Endodermal cell (in vitro differentiated cells): Measurements from ENCODE around the gene RCN2. TPM values are rescaled to one million over a fixed set of nuclear protein-coding genes. Genes with fewer than 3 reads are reported as not detected.
A peak's percentile ranks its signal among the peaks of the same experiment; 100 is the strongest.
"Not testable (repeated sequence)": the region's sequence is repeated elsewhere in the genome, so short reads cannot be mapped to it uniquely, and the experiment has no call there.

Experiments used
- DNase-seq: peaks from one replicate; pipeline ENCODE4 v3.0.0-alpha.2; 2017
- H3K27ac ChIP-seq: 2 replicates; pipeline ENCODE4 v1.5.1; 2013; ENCODE audit warnings: mild to moderate bottlenecking, low read depth, low read length, moderate library complexity
- H3K27me3 ChIP-seq: 2 replicates; pipeline ENCODE4 v1.6.1; 2013; ENCODE audit warnings: mild to moderate bottlenecking, low read length, moderate library complexity; ENCODE audit not compliant: insufficient read depth, control insufficient read depth, poor library complexity, severe bottlenecking
- H3K36me3 ChIP-seq: 2 replicates; pipeline ENCODE4 v1.7.0; 2013; ENCODE audit warnings: mild to moderate bottlenecking, low read length, moderate library complexity; ENCODE audit not compliant: control insufficient read depth, insufficient read depth
- H3K4me1 ChIP-seq: one replicate; pipeline ENCODE4 v1.7.0; 2013; ENCODE audit warnings: low read length; ENCODE audit not compliant: control insufficient read depth, insufficient read depth
- H3K4me3 ChIP-seq: 2 replicates; pipeline ENCODE4 v1.5.1; 2013; ENCODE audit warnings: mild to moderate bottlenecking, low read length, moderate library complexity
- H3K9ac ChIP-seq: 2 replicates; pipeline ENCODE4 v1.6.1; 2013; ENCODE audit warnings: mild to moderate bottlenecking, low read length, moderate library complexity; ENCODE audit not compliant: poor library complexity, severe bottlenecking; ENCODE audit errors: extremely low read depth
- H3K9me3 ChIP-seq: 2 replicates; pipeline ENCODE4 v1.6.1; 2013; ENCODE audit warnings: mild to moderate bottlenecking, low read length, moderate library complexity; ENCODE audit not compliant: control insufficient read depth
- H3K27ac Mint-ChIP-seq: 2 replicates; pipeline ENCODE4 v1.8.0; 2020; ENCODE audit warnings: mixed read lengths
- H3K27me3 Mint-ChIP-seq: 2 replicates; pipeline ENCODE4 v1.8.0; 2021; ENCODE audit warnings: mild to moderate bottlenecking, mixed read lengths; ENCODE audit not compliant: insufficient read depth
- H3K36me3 Mint-ChIP-seq: 2 replicates; pipeline ENCODE4 v1.8.0; 2020; ENCODE audit warnings: low read depth, mixed read lengths
- H3K4me1 Mint-ChIP-seq: 2 replicates; pipeline ENCODE4 v1.8.0; 2020; ENCODE audit warnings: mixed read lengths
- H3K4me3 Mint-ChIP-seq: 2 replicates; pipeline ENCODE4 v1.8.0; 2020; ENCODE audit warnings: mild to moderate bottlenecking, moderate library complexity, mixed read lengths
- H3K9me3 Mint-ChIP-seq: 2 replicates; pipeline ENCODE4 v1.8.0; 2020; ENCODE audit warnings: mild to moderate bottlenecking, mixed read lengths
- WGBS, 2 experiments: methylation state at CpG; one replicate each; pipeline versions ENCODE4 v1.1.5 to v1.1.7; 2013; ENCODE audit warnings: missing lambda C conversion rate in 2 of 2, mixed read lengths in 1 of 2; ENCODE audit not compliant: insufficient coverage in 1 of 2, insufficient read length in 1 of 2; 5-methylcytosine and 5-hydroxymethylcytosine counted together
- long read RNA-seq, 4 experiments: library from polyadenylated mRNA in 2 of 4; library from RNA in 1 of 4; library from capped mRNA in 1 of 4; stranded (forward) in 3 of 4; unstranded in 1 of 4; transcript quantifications; one replicate each; pipeline ENCODE4 v2.0.0, GENCODE V29; 2020 to 2021; ENCODE audit warnings: inconsistent platforms in 1 of 4
- polyA plus RNA-seq, 2 experiments: library from polyadenylated mRNA; stranded (reverse); fragments of 50-300 nt; gene quantifications; one replicate each; pipeline ENCODE4 v1.2.3, GENCODE V29; 2013
- total RNA-seq, 2 donors: library from RNA; stranded (reverse); fragmentation: NEBNext Ultra II Directional in 1 of 2; extraction: Animal tissue kit (Norgen Biotek cat#: 25700) in 1 of 2; gene quantifications; 2 replicates in 1 of 2; 3 replicates in 1 of 2; pipeline ENCODE4 v1.2.1, GENCODE V29; 2021
- TF ChIP-seq, protein P1 (sequence below): fragments of 200-600 bp; sonication (generic); conservative IDR thresholded peaks from 2 replicates; pipeline ENCODE4 v1.5.0; 2021; ENCODE audit warnings: antibody characterized with exemption, mild to moderate bottlenecking

The RCN2 gene, protein sequence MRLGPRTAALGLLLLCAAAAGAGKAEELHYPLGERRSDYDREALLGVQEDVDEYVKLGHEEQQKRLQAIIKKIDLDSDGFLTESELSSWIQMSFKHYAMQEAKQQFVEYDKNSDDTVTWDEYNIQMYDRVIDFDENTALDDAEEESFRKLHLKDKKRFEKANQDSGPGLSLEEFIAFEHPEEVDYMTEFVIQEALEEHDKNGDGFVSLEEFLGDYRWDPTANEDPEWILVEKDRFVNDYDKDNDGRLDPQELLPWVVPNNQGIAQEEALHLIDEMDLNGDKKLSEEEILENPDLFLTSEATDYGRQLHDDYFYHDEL
- total RNA-seq: 100 to 1,000 TPM; 151 to 165 TPM
- polyA plus RNA-seq (2013, experiment 1 of 2): 286 TPM
- 283 TPM for polyA plus RNA-seq (2013, experiment 2 of 2)
- long read RNA-seq, experiment 1, full-length matches to known transcripts: 128 of 183 reads
- long read RNA-seq, experiment 1, partial matches to known transcripts: 43 of 183 reads
- long read RNA-seq, experiment 1, other reads (novel, unspliced or antisense): 12 of 183 reads
- long read RNA-seq, experiment 2, full-length matches to known transcripts: 383 of 405 reads
- long read RNA-seq, experiment 2, partial matches to known transcripts: 11 of 405 reads
- long read RNA-seq, experiment 2, other reads (novel, unspliced or antisense): 11 of 405 reads
- long read RNA-seq, experiment 3, full-length matches to known transcripts: 1,721 of 1,771 reads
- long read RNA-seq, experiment 3, partial matches to known transcripts: 10 of 1,771 reads
- long read RNA-seq, experiment 3, other reads (novel, unspliced or antisense): 40 of 1,771 reads
- long read RNA-seq, experiment 4, partial matches to known transcripts: 2 of 3 reads
- long read RNA-seq, experiment 4, other reads (novel, unspliced or antisense): 1 of 3 reads

DNA sequence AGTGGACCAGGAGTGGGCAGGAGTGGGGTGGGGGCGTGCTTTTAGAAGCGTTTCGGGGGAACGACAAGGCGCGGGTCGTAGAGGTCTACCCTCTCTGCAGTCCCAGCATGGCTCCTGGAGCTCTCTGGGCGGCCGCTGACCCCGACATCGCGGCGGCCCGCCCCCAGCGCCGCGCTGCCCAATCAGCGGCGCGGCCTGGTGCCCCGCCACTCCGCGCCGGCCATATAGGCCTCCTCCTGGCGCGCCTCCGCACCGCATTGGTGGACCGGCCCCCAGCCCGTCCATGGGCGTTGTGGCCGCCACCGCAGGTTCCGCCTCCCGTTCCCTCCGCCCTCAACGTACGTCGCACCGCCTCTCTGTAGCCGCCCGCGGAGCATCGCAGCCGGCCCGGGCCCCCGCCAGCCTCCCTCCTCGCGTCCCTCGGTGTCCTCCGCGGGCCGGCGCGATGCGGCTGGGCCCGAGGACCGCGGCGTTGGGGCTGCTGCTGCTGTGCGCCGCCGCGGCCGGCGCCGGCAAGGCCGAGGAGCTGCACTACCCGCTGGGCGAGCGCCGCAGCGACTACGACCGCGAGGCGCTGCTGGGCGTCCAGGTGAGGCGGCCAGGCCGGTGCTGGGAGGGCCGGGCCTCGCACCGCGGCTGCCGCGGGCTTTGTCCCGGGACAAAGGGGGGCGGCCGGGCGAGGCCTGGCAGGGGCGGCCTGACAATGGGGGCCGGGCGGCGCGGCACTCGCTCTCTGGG, at the start of gene RCN2:
RCN2 (plus strand) TSS at position 353 of the 738 bp plus-strand sequence; CDS start at position 446, 93 bp downstream.
- Histone ChIP-seq H3K9me3 (no peaks in the 10 kb centered on the region), H3K27me3 (no peaks in the 10 kb centered on the region), H3K4me1 (no peaks in the 10 kb centered on the region), H3K27ac (peak within 1 kb of the TSS; percentile 87), H3K9ac (peak within 1 kb of the TSS; percentile 93), H3K36me3 (peaks cover 32% of the 10 kb centered on the region), H3K4me3 (peak within 1 kb of the TSS; percentile 96)
- peaks cover 29% of the 10 kb centered on the region for H3K36me3 Mint-ChIP-seq
- H3K27me3 Mint-ChIP-seq: no peaks in the 10 kb centered on the region
- WGBS, 2 experiments: 0 to 2% methylated on average over 10 to 96 of the region's 96 CpGs
- H3K4me1 Mint-ChIP-seq: peaks cover 15% of the 10 kb centered on the region
- H3K4me3 Mint-ChIP-seq: peak within 1 kb of the TSS; percentile 90
- peak within 1 kb of the TSS; percentile 93 for H3K27ac Mint-ChIP-seq
- peak; percentile 96 for DNase-seq
- H3K9me3 Mint-ChIP-seq: no peaks in the 10 kb centered on the region
- TF ChIP-seq, protein P1, sequence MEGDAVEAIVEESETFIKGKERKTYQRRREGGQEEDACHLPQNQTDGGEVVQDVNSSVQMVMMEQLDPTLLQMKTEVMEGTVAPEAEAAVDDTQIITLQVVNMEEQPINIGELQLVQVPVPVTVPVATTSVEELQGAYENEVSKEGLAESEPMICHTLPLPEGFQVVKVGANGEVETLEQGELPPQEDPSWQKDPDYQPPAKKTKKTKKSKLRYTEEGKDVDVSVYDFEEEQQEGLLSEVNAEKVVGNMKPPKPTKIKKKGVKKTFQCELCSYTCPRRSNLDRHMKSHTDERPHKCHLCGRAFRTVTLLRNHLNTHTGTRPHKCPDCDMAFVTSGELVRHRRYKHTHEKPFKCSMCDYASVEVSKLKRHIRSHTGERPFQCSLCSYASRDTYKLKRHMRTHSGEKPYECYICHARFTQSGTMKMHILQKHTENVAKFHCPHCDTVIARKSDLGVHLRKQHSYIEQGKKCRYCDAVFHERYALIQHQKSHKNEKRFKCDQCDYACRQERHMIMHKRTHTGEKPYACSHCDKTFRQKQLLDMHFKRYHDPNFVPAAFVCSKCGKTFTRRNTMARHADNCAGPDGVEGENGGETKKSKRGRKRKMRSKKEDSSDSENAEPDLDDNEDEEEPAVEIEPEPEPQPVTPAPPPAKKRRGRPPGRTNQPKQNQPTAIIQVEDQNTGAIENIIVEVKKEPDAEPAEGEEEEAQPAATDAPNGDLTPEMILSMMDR: no peak

DNA sequence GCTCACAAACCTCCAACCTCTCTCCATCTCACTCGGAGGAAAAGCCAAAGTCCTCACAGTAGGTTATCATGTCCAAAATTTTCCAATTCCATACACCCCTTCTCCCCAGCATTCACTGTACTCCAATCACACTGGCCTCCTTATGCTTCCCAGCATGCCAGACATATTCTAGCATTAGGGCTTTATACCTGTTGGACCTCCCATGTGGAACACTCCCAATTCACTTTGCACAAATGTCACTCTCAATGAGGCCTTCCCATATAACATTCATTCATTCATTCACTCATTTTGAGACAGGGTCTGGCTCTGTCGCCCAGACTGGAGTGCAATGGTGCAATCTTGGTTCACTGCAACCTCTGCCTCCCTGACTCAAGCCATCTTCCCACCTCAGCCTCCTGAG, 46.3 kb upstream of the RCN2 start:
- Mint-ChIP-seq H3K27ac (no peak overlapping the region), H3K9me3 (peaks cover 5% of the 10 kb centered on the region), H3K4me1 (no peaks in the 10 kb centered on the region), H3K4me3 (no peak overlapping the region), H3K36me3 (no peaks in the 10 kb centered on the region), H3K27me3 (peaks cover 3% of the 10 kb centered on the region)
- Histone ChIP-seq H3K9ac (no peak overlapping the region), H3K36me3 (no peaks in the 10 kb centered on the region), H3K4me1 (no peaks in the 10 kb centered on the region), H3K27me3 (no peaks in the 10 kb centered on the region), H3K9me3 (no peaks in the 10 kb centered on the region), H3K4me3 (no peak overlapping the region), H3K27ac (no peak overlapping the region)
- WGBS, 2 experiments: 85 to 89% methylated on average over 2 of the region's 2 CpGs
- TF ChIP-seq, protein P1: no peak
- DNase-seq: no peak

DNA sequence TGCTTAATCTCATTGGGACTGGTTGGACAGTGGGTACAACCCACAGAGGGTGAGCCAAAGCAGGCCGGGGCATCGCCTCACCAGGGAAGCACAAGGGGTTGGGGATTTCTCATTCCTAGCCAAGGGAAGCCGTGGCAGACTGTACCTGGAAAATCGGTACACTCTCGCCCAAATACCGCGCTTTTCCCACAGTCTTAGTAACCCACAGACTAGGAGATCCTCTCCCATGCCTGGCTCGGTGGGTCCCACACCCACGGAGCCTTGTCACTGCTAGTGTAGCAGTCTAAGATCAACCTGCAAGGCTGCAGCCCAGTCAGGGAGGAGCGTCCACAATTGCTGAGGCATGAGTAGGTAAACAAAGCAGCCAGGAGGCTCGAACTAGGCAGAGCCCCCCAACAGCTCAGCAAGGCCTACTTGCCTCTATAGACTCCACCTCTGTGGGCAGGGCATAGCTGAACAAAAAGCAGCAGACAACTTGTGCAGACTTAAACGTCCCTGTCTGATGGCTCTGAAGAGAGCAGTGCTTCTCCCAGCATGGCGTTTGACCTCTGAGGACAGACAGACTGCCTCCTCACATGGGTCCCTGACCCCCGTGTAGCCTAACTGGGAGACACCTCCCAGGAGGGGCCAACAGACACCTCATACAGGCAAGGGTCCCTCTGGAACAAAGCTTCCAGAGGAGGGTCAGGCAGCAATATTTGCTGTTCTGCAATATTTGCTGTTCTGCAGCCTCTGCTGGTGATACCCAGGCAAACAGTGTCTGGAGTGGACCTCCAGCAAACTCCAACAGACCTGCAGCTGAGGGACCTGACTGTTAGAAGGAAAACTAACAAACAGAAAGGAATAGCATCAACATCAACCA, 44.0 kb upstream of the RCN2 start:
- not testable (repeated sequence) for H3K4me1 ChIP-seq, H3K27me3 ChIP-seq, H3K9me3 ChIP-seq, H3K36me3 Mint-ChIP-seq, DNase-seq, H3K27ac ChIP-seq, H3K27me3 Mint-ChIP-seq, H3K4me3 ChIP-seq, H3K36me3 ChIP-seq, H3K4me3 Mint-ChIP-seq, H3K4me1 Mint-ChIP-seq, H3K9ac ChIP-seq, H3K27ac Mint-ChIP-seq
- H3K9me3 Mint-ChIP-seq: peaks cover 17% of the 10 kb centered on the region
- WGBS, 2 experiments: 90 to 98% methylated on average over 6 to 14 of the region's 14 CpGs

DNA sequence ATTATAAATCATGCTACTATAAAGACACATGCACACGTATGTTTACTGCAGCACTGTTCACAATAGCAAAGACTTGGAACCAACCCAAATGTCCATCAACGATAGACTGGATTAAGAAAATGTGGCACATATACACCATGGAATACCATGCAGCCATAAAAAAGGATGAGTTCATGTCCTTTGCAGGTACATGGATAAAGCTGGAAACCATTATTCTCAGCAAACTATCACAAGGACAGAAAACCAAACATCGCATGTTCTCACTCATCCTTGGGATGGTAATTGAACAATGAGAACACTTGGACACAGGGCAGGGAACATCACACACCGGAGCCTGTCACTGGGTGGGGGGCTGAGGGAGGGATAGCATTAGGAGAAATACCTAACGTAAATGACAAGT, 38.7 kb upstream of the RCN2 start:
- H3K9ac ChIP-seq, H3K27ac Mint-ChIP-seq, H3K27ac ChIP-seq, H3K36me3 ChIP-seq, H3K4me1 Mint-ChIP-seq, H3K4me1 ChIP-seq, H3K36me3 Mint-ChIP-seq, H3K4me3 Mint-ChIP-seq, H3K9me3 ChIP-seq, DNase-seq, H3K4me3 ChIP-seq, H3K27me3 ChIP-seq, H3K27me3 Mint-ChIP-seq: not testable (repeated sequence)
- H3K9me3 Mint-ChIP-seq: peaks cover 20% of the 10 kb centered on the region
- 88 to 98% methylated on average over 2 to 3 of the region's 5 CpGs for WGBS, 2 experiments
